ENCODE results near the gene R3HDM4. TPM values are rescaled to one million over a fixed set of nuclear protein-coding genes. Genes with fewer than 3 reads are reported as not detected.

Gene R3HDM4
- total and polyA plus RNA-seq, 11 donors: 17.1 to 47.1 (median 24.2) TPM

- no peak for TF ChIP-seq POLR2A (IDR thresholded peaks at IDR 0.05)
- TF ChIP-seq, protein P1, sequence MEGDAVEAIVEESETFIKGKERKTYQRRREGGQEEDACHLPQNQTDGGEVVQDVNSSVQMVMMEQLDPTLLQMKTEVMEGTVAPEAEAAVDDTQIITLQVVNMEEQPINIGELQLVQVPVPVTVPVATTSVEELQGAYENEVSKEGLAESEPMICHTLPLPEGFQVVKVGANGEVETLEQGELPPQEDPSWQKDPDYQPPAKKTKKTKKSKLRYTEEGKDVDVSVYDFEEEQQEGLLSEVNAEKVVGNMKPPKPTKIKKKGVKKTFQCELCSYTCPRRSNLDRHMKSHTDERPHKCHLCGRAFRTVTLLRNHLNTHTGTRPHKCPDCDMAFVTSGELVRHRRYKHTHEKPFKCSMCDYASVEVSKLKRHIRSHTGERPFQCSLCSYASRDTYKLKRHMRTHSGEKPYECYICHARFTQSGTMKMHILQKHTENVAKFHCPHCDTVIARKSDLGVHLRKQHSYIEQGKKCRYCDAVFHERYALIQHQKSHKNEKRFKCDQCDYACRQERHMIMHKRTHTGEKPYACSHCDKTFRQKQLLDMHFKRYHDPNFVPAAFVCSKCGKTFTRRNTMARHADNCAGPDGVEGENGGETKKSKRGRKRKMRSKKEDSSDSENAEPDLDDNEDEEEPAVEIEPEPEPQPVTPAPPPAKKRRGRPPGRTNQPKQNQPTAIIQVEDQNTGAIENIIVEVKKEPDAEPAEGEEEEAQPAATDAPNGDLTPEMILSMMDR (IDR thresholded peaks at IDR 0.05): no peak
- WGBS, 4 donors: 95 to 98% (median 97%) methylated on average over 10 to 17 of the region's 17 CpGs
- ATAC-seq (no peak), DNase-seq (no peak)
- Histone ChIP-seq H3K4me3 (no peak overlapping the region), H3K4me1 (peaks cover 0 to 37% (median 4%) of the 10 kb centered on the region in 12 donors), H3K27ac (no peak overlapping the region), H3K9me3 (peaks cover 0 to 4% (median 0%) of the 10 kb centered on the region in 12 donors), H3K27me3 (no peaks in the 10 kb centered on the region), H3K36me3 (peaks cover 0 to 10% (median 0%) of the 10 kb centered on the region in 9 donors)
- intact Hi-C loops (cut with DNase I): no loop called here
Measured at GRCh38 chr19:943551-944170, 30.6 kb upstream of the R3HDM4 start.

DNA sequence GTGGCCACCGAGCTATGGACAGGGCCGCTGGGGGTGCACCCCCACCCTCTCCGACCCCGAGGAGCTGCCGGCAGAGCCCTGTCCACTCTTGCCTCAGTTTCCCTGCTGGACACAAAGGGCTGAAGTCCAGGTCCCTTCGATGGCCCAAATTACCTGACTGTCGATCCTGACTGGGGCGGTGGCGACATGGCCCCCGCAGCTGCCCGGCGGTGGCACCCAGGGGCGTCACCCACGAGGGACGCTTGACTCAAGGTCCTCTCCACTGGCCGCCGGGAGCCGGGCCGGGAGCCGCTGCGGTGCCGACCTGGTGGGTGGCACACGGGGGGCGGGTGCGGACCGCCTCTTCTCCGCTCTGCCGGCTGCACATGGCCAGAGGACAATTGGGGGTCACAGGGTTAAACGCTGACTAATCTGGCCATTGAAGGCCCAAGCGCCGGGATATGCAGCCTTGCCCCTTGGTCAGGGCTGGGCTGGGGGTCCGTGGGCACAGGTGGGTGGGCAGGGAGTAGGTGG lies 29.2 kb upstream of the R3HDM4 start:
- Histone ChIP-seq H3K4me1 (peaks cover 0 to 25% (median 4%) of the 10 kb centered on the region in 12 donors), H3K27ac (no peak overlapping the region), H3K36me3 (peaks cover 0 to 10% (median 0%) of the 10 kb centered on the region in 9 donors), H3K9me3 (peaks cover 0 to 4% (median 0%) of the 10 kb centered on the region in 12 donors), H3K4me3 (no peak overlapping the region), H3K27me3 (no peaks in the 10 kb centered on the region)
- WGBS, 4 donors: 89 to 92% (median 91%) methylated on average over 2 to 32 of the region's 32 CpGs
- ATAC-seq (no peak), DNase-seq (no peak)
- TF ChIP-seq, protein P1 (IDR thresholded peaks at IDR 0.05): no peak
- TF ChIP-seq POLR2A (IDR thresholded peaks at IDR 0.05): no peak
- intact Hi-C loops (cut with DNase I): no loop called here

DNA sequence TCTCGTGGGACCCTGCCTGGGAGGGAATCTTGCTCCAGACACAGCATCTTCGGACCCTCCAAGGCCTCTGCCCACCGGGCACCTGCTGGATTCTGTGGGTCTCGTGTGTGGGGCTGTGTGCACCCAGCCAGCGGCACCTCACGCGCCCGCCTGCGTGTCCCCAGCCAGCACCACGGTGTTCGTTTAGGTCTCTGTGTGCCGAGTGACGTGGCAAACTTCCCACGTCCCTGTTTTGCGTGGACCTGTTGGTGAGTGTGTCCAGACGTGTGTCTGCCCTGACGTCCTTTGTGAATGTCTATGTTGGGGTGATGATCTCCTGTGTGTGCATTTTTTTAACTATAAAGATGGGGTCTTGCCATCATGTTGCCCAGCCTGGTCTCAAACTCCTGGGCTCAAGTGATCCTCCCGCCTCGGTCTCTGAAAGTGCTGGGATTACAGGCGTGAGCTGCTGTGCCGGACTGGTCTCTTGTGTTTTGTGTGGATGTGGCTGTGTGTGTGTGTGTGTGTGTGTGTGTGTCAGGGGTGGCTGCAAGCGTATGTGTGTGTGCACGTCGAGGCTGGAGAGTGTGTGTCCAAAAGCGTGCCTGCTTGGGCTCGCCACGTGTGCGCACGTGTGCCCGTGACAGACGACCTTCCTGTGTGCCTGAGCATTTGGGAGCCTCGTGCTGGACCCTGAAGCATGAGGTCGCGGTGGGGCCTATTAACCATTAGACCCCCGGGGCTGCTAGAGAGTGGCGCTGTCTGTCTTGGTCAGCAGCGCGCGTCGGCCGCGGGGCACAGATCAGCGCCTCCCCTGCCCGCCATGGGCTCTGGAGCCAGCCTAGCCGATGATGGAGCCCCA lies 28.5 kb upstream of the R3HDM4 start:
- Histone ChIP-seq H3K4me1 (peaks cover 0 to 22% (median 4%) of the 10 kb centered on the region in 12 donors), H3K27ac (peak overlapping the region in 8 of 12 donors; percentile 67 to 89 (median 84)), H3K9me3 (peaks cover 0 to 4% (median 0%) of the 10 kb centered on the region in 12 donors), H3K4me3 (peak overlapping the region in 11 of 12 donors; percentile 22 to 55 (median 42)), H3K27me3 (no peaks in the 10 kb centered on the region), H3K36me3 (peaks cover 0 to 10% (median 0%) of the 10 kb centered on the region in 9 donors)
- no peak for DNase-seq
- no peak for TF ChIP-seq POLR2A (IDR thresholded peaks at IDR 0.05)
- TF ChIP-seq, protein P1 (IDR thresholded peaks at IDR 0.05): no peak
- ATAC-seq: no peak
- intact Hi-C loops (cut with DNase I): no loop called here
- 77 to 84% (median 79%) methylated on average over 31 to 45 of the region's 45 CpGs for WGBS, 4 donors

Measured in heart left ventricle (tissue), 16 donors.